ENCODE measurements around the gene CTNNBIP1. TPM values are rescaled to one million over a fixed set of nuclear protein-coding genes. Genes with fewer than 3 reads are reported as not detected.

The CTNNBIP1 gene
- total and polyA plus RNA-seq, 2 donors (not counting 3 experiments of a cell fraction or from before 2014, with no cell fraction given) = 26.6 to 31.7 TPM

- FAIRE-seq = no peak
- H2AFZ ChIP-seq (ENCODE audit: low read depth, low read length) = no peak overlapping the region
- H3K4me1 ChIP-seq (ENCODE audit: control insufficient read depth, extremely low read depth, insufficient read depth, low read length) = peaks cover 3% of the 10 kb centered on the region
- H3K27ac ChIP-seq (ENCODE audit: insufficient read depth, low read depth, low read length) = no peak overlapping the region
- H3K36me3 ChIP-seq (ENCODE audit: control insufficient read depth in 2 of 2, extremely low read depth in 1 of 2, insufficient read depth in 2 of 2, low read length in 2 of 2) = no peaks in the 10 kb centered on the region
- H3K9me1 ChIP-seq (replicated peaks; ENCODE audit: control insufficient read depth, extremely low read depth, insufficient read depth, low read length) = no peaks in the 10 kb centered on the region
- H3K9ac ChIP-seq (replicated peaks; ENCODE audit: extremely low read depth, insufficient read depth, low read length) = no peak overlapping the region
- TF ChIP-seq GATA2 (IDR thresholded peaks at IDR 0.05; ENCODE audit: insufficient read depth, insufficient read length, low read depth, low read length) (no peak), POLR2AphosphoS5 (IDR thresholded peaks at IDR 0.05; ENCODE audit: insufficient read depth, low read depth, low read length) (no peak), POLR2A (IDR thresholded peaks at IDR 0.05; ENCODE audit: low read depth, low read length) (no peak), JUN (IDR thresholded peaks at IDR 0.05; ENCODE audit: borderline replicate concordance, insufficient read depth, insufficient read length, low read depth) (no peak), CTCF (IDR thresholded peaks at IDR 0.05; ENCODE audit: extremely low read depth in 1 of 2, insufficient read depth in 1 of 2, low read depth in 1 of 2, low read length in 2 of 2) (no peak), FOS (IDR thresholded peaks at IDR 0.05; ENCODE audit: borderline replicate concordance, insufficient read depth, low read length) (no peak), MYC (IDR thresholded peaks at IDR 0.05; ENCODE audit: low read depth, low read length) (no peak), EZH2 (IDR thresholded peaks at IDR 0.05; ENCODE audit: borderline replicate concordance, low read depth, low read length, severe bottlenecking) (no peak), MAX (IDR thresholded peaks at IDR 0.05; ENCODE audit: insufficient read depth, insufficient read length) (no peak)
- ChIA-PET POLR2A (no interaction called here), CTCF (interaction anchor here (1.0 to 1.5 kb wide), 2 partner anchors 11 to 26 kb away, joined by 4 to 6 read pairs; no protein-coding TSS in a partner anchor)
- no peaks in the 10 kb centered on the region for H3K79me2 ChIP-seq (ENCODE audit: control insufficient read depth, insufficient read depth, low read length)
- no TSS peak for BruUV-seq (replicated peaks)
- DNase-seq (ENCODE audit: low read depth, low spot score) = no peak
- H4K20me1 ChIP-seq (replicated peaks; ENCODE audit: control insufficient read depth, extremely low read depth, insufficient read depth, low read length) = no peaks in the 10 kb centered on the region
- no peak overlapping the region for H3K4me2 ChIP-seq (ENCODE audit: insufficient read depth, low read length)
- H3K4me3 ChIP-seq (replicated peaks in 1 of 3; ENCODE audit: insufficient read depth in 1 of 3, low read depth in 1 of 3, low read length in 3 of 3) = no peak overlapping the region
- intact Hi-C loops (cut with micrococcal nuclease) (no loop called here), dilution Hi-C loops (cut with MboI; ENCODE audit: extremely low pct_ligation_motif_present, low sequenced_read_pairs) (no loop called here)
- H3K27me3 ChIP-seq (ENCODE audit: control insufficient read depth in 2 of 2, insufficient read depth in 2 of 2, low read length in 2 of 2) = no peaks in the 10 kb centered on the region
- H3K9me3 ChIP-seq (replicated peaks; ENCODE audit: control insufficient read depth, insufficient read depth, low read length) = no peaks in the 10 kb centered on the region
Observed at GRCh38 chr1:9901148-9902059, 8.7 kb downstream of the CTNNBIP1 start.
